Upper lobe of right lung (tissue), 1 donor: ENCODE results near the gene LRRC1. TPM values are rescaled to one million over a fixed set of nuclear protein-coding genes. Genes with fewer than 3 reads are reported as not detected.

Source experiments
- ATAC-seq: fragments of 200-7000 bp; cut with Tn5 transposase; one replicate; pipeline ENCODE4 v1.9.1; 2020; ENCODE audit warnings: mild to moderate bottlenecking, moderate library complexity
- DNase-seq: peaks from one replicate; pipeline ENCODE4 v3.0.0-alpha.2; 2020
- H3K27ac ChIP-seq: fragments of 200-600 bp; one replicate; pipeline ENCODE4 v1.8.0; 2022
- H3K27me3 ChIP-seq: fragments of 200-600 bp; one replicate; pipeline ENCODE4 v1.8.0; 2022; ENCODE audit warnings: mild to moderate bottlenecking
- H3K36me3 ChIP-seq: fragments of 200-600 bp; one replicate; pipeline ENCODE4 v1.8.0; 2022
- H3K4me1 ChIP-seq: fragments of 200-600 bp; one replicate; pipeline ENCODE4 v1.8.0; 2022
- H3K4me3 ChIP-seq: fragments of 200-600 bp; one replicate; pipeline ENCODE4 v1.8.0; 2022; ENCODE audit warnings: mild to moderate bottlenecking
- H3K9me3 ChIP-seq: fragments of 200-600 bp; one replicate; pipeline ENCODE4 v1.8.0; 2022
- CTCF ChIP-seq: fragments of 200-600 bp; IDR thresholded peaks from one replicate; pipeline ENCODE4 v1.8.0; 2022; ENCODE audit warnings: antibody characterized with exemption
- intact Hi-C: fragments of 100-400 bp; cut with DNase I; formaldehyde crosslinking; loops from one replicate; pipeline ENCODE4 v1.11.0; 2022
- total RNA-seq: library from RNA; stranded (reverse); fragmentation: NEBNext Ultra II Directional; extraction: Animal tissue kit (Norgen Biotek cat#: 25700); gene quantifications from one replicate; pipeline ENCODE4 v1.2.1, GENCODE V29; 2021
- donor health status: DM: no; HTN: yes; CAD: no; lungs with severe emphysema.

LRRC1 gene
- total RNA-seq, 1 donor from 2014 or later = 22.3 TPM

- no peaks in the 10 kb centered on the region for H3K4me1 ChIP-seq
- no peaks in the 10 kb centered on the region for H3K36me3 ChIP-seq
- DNase-seq = no peak
- no peak for ATAC-seq
- intact Hi-C loops = no loop called here
- TF ChIP-seq CTCF = no peak
- no peaks in the 10 kb centered on the region for H3K27me3 ChIP-seq
- H3K27ac ChIP-seq = no peak overlapping the region
- no peak overlapping the region for H3K4me3 ChIP-seq
- H3K9me3 ChIP-seq = no peaks in the 10 kb centered on the region
Measured at GRCh38 chr6:53873922-53874321, 79.1 kb downstream of the LRRC1 start.

DNA sequence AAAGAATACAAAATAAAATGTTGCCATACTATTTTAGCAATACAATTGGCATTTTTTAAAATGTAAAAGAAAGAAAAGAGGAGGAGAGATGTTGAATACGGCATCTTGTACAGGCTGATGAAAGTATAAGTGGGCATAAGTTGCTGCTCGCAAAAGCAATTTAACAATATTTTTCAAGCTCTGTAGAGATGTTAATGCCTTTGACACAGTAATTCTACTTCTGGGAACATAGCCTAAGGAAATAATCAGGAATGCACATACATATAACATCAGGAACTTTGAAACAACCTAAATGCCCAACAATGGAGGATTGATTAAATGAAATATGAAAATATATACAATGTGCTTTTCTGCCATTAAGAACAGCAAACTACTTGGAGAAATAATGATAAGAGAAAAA is 80.2 kb downstream of the LRRC1 start:
- no peak for DNase-seq
- intact Hi-C loops = no loop called here
- Histone ChIP-seq H3K27ac (no peak overlapping the region), H3K36me3 (no peaks in the 10 kb centered on the region), H3K9me3 (no peaks in the 10 kb centered on the region), H3K4me1 (no peaks in the 10 kb centered on the region), H3K4me3 (no peak overlapping the region), H3K27me3 (no peaks in the 10 kb centered on the region)
- no peak for ATAC-seq
- no peak for TF ChIP-seq CTCF

DNA sequence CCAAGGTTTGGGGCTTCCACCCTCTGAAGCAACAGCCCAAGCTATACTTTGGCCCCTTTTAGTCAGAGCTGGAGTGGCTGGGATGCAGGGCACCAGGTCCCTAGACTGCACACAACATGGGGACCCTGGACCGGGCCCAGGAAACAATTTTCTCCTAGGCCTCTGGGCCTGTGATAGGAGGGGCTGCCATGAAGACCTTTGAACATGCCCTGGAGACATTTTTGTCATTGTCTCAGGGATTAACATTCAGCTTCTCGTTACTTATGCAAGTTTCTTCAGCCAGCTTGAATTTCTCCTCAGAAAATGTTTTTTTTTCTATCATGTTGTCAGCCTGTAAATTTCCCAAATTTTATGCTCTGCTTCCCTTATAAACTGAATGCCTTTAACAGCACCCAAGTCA is 82.3 kb downstream of the LRRC1 start:
- ATAC-seq = no peak

DNA sequence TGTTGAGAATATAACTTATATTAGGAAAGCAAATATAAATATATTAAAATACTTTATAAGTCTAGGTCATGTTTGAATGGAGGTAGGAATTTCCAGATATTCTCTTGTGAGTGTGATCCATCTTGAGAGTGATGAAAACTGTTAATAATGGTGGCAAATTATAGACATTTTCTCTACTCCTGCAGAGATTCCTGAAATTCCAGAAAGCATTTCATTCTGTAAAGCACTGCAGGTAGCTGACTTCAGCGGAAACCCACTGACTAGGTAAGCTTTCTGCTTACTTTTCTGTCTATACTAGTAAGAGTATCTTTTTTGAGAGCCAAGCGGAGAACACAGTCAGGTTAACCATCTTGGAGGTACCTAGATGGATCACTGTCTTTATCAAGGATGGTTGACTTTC is 84.0 kb downstream of the LRRC1 start:
- H3K27ac ChIP-seq = no peak overlapping the region
- no peak overlapping the region for H3K4me3 ChIP-seq
- no peaks in the 10 kb centered on the region for H3K36me3 ChIP-seq
- H3K4me1 ChIP-seq = no peaks in the 10 kb centered on the region
- intact Hi-C loops = no loop called here
- no peaks in the 10 kb centered on the region for H3K9me3 ChIP-seq
- ATAC-seq = no peak
- no peak for TF ChIP-seq CTCF
- H3K27me3 ChIP-seq = no peaks in the 10 kb centered on the region
- no peak for DNase-seq

More for the DNA sequence above, 82.3 kb downstream of the LRRC1 start:
- no peak for TF ChIP-seq CTCF
- H3K9me3 ChIP-seq = no peaks in the 10 kb centered on the region
- H3K4me3 ChIP-seq = no peak overlapping the region
- no peak overlapping the region for H3K27ac ChIP-seq
- H3K36me3 ChIP-seq = no peaks in the 10 kb centered on the region
- H3K4me1 ChIP-seq = no peaks in the 10 kb centered on the region
- DNase-seq = no peak
- intact Hi-C loops = no loop called here
- H3K27me3 ChIP-seq = no peaks in the 10 kb centered on the region

DNA sequence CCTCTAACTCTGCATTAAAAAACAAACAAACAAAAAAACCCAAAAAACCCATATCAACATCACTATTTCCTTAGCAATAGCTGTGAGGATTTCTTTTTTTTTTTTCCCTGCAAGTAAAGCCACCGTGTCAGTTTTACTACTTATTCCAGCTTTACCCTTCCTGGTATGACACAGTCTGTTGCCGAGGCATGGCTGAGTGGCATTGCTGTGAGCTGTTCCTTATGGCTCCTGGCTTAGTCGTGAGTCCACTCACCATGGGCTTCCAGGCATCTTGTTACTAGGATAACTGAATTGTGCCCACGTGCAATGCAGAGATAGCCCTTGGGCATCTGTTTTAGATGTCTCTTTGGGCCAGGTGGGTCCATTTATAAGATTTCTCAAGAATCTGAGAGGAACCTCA is 84.8 kb downstream of the LRRC1 start:
- ATAC-seq (no peak), DNase-seq (no peak)
- H3K27me3 ChIP-seq = no peaks in the 10 kb centered on the region
- H3K9me3 ChIP-seq = no peaks in the 10 kb centered on the region
- intact Hi-C loops = no loop called here
- H3K4me3 ChIP-seq = no peak overlapping the region
- no peaks in the 10 kb centered on the region for H3K4me1 ChIP-seq
- H3K27ac ChIP-seq = no peak overlapping the region
- no peaks in the 10 kb centered on the region for H3K36me3 ChIP-seq
- no peak for TF ChIP-seq CTCF

- Histone ChIP-seq H3K4me3 (no peak overlapping the region), H3K27me3 (no peaks in the 10 kb centered on the region), H3K36me3 (no peaks in the 10 kb centered on the region), H3K9me3 (no peaks in the 10 kb centered on the region), H3K4me1 (no peaks in the 10 kb centered on the region), H3K27ac (no peak overlapping the region)
- no peak for TF ChIP-seq CTCF
- ATAC-seq = no peak
- intact Hi-C loops = no loop called here
- DNase-seq = no peak
Measured at GRCh38 chr6:53887316-53887715, 92.5 kb downstream of the LRRC1 start.
